OCI-LY7 (cell line): ENCODE measurements around the gene ATP6V0A1. TPM values are rescaled to one million over a fixed set of nuclear protein-coding genes. Genes with fewer than 3 reads are reported as not detected.

Experiments
- BruUV-seq: library from RNA; stranded (reverse); fragments of 400-500 nt; replicated peaks from 2 replicates; lab custom pipeline; 2021; lab: Mats Ljungman, UMichigan
- CTCF ChIA-PET: fragments of 300-600 bp; sonication (Branson Sonifier 250); formaldehyde crosslinking; loops from one replicate; lab custom pipeline; 2022; ENCODE audit warnings: antibody characterized with exemption; ENCODE audit not compliant: unreplicated experiment; lab: Charles Lee
- POLR2A ChIA-PET: fragments of 300-600 bp; sonication (Branson Sonifier 250); formaldehyde crosslinking; loops from one replicate; lab custom pipeline; 2022; ENCODE audit warnings: antibody characterized with exemption; lab: Charles Lee
- DNase-seq: peaks from one replicate; pipeline ENCODE4 v3.0.0-alpha.2; 2015; ENCODE audit warnings: low spot score
- H2AFZ ChIP-seq: fragments of 200-600 bp; sonication (generic), shearing (Covaris generic); 2 replicates; pipeline ENCODE4 v1.6.1; 2014; ENCODE audit warnings: mild to moderate bottlenecking, antibody characterized with exemption, low read length, moderate library complexity
- H3K27ac ChIP-seq: fragments of 200-600 bp; sonication (generic); 2 replicates; pipeline ENCODE4 v1.5.1; 2014; ENCODE audit warnings: mixed run types, low read depth, mild to moderate bottlenecking, moderate library complexity, low read length, inconsistent platforms; ENCODE audit not compliant: poor library complexity, severe bottlenecking
- H3K36me3 ChIP-seq: fragments of 200-600 bp; sonication (generic); 2 replicates; pipeline ENCODE4 v1.6.1; 2014; ENCODE audit warnings: mild to moderate bottlenecking, antibody characterized with exemption, low read length, moderate library complexity, mixed read lengths; ENCODE audit not compliant: insufficient read depth
- H3K4me1 ChIP-seq: fragments of 200-600 bp; sonication (generic); 2 replicates; pipeline ENCODE4 v1.5.1; 2014; ENCODE audit warnings: mild to moderate bottlenecking, low read length; ENCODE audit not compliant: insufficient read depth, poor library complexity, severe bottlenecking
- H3K4me2 ChIP-seq: fragments of 200-600 bp; sonication (generic); 2 replicates; pipeline ENCODE4 v1.6.1; 2014; ENCODE audit warnings: mild to moderate bottlenecking, low read length
- H3K4me3 ChIP-seq: fragments of 200-600 bp; sonication (generic); 2 replicates; pipeline ENCODE4 v1.5.1; 2014; ENCODE audit warnings: mild to moderate bottlenecking, low read depth, low read length; ENCODE audit not compliant: poor library complexity, severe bottlenecking
- H3K79me2 ChIP-seq: fragments of 200-600 bp; sonication (generic); 2 replicates; pipeline ENCODE4 v1.6.1; 2016; ENCODE audit warnings: low read depth, mild to moderate bottlenecking, low read length, moderate library complexity, mixed read lengths; ENCODE audit not compliant: insufficient read depth
- H3K9me2 ChIP-seq: fragments of 200-600 bp; sonication (generic); 2 replicates; pipeline ENCODE4 v1.6.1; 2016; ENCODE audit warnings: mild to moderate bottlenecking, low read length, mixed read lengths; ENCODE audit not compliant: insufficient read depth
- H3K9me3 ChIP-seq: fragments of 200-600 bp; sonication (generic); 2 replicates; pipeline ENCODE4 v1.6.1; 2014; ENCODE audit warnings: mild to moderate bottlenecking, mixed run types, low read length, mixed read lengths
- H4K20me1 ChIP-seq: fragments of 200-600 bp; sonication (generic); 2 replicates; pipeline ENCODE4 v1.6.1; 2014; ENCODE audit warnings: mild to moderate bottlenecking, antibody characterized with exemption, low read length, moderate library complexity, mixed read lengths; ENCODE audit not compliant: insufficient read depth
- CTCF ChIP-seq: fragments of 200-600 bp; sonication (generic); conservative IDR thresholded peaks from 2 replicates; pipeline ENCODE4 v1.5.1; 2014; ENCODE audit warnings: mild to moderate bottlenecking, antibody characterized with exemption, low read length, moderate library complexity, mixed read lengths
- EZH2phosphoT487 ChIP-seq: fragments of 200-600 bp; sonication (generic); IDR thresholded peaks from 2 replicates; pipeline ENCODE4 v1.6.1; 2018; ENCODE audit warnings: low read depth, borderline replicate concordance, mild to moderate bottlenecking, mixed run types, antibody characterized with exemption, low read length, moderate library complexity, mixed read lengths
- intact Hi-C: fragments of 100-400 bp; cut with micrococcal nuclease; formaldehyde crosslinking; loops from one replicate; pipeline ENCODE4 v1.10.0; 2022; ENCODE audit not compliant: unreplicated experiment
- total RNA-seq, 2 experiments: library from RNA; depleted of rRNA in 1 of 2; stranded (reverse); fragments of >200 nt in 1 of 2; shearing (Covaris generic) in 1 of 2; gene quantifications; 2 replicates each; pipeline ENCODE4 v1.2.3, GENCODE V29; 2014 to 2022

The ATP6V0A1 gene
- total RNA-seq, 2 experiments from 2014 or later = 19.8 to 46.9 TPM

- no peaks in the 10 kb centered on the region for H4K20me1 ChIP-seq
- peak overlapping the region; percentile 66 for H2AFZ ChIP-seq
- peak; percentile 37 for DNase-seq
- TSS peak; percentile 93 for BruUV-seq
- H3K9me2 ChIP-seq = no peaks in the 10 kb centered on the region
- intact Hi-C loops = loop anchor here (5.0 kb wide), 1 partner anchor 403 kb away; no protein-coding TSS in a partner anchor
- no peak for TF ChIP-seq EZH2phosphoT487
- peak overlapping the region; percentile 79 for H3K4me3 ChIP-seq
- H3K27ac ChIP-seq = peak overlapping the region; percentile 60
- peaks cover 31% of the 10 kb centered on the region for H3K4me1 ChIP-seq
- peak overlapping the region; percentile 80 for H3K4me2 ChIP-seq
- no peaks in the 10 kb centered on the region for H3K9me3 ChIP-seq
- POLR2A ChIA-PET = no interaction called here
- H3K36me3 ChIP-seq = peaks cover 9% of the 10 kb centered on the region
- peaks cover 4% of the 10 kb centered on the region; the same call in 1 of the 2 replicates for H3K79me2 ChIP-seq
- CTCF ChIA-PET = interaction anchor here (0.5 kb wide), 1 partner anchor 480 kb away, joined by 11 read pairs; no protein-coding TSS in a partner anchor
Measured at GRCh38 chr17:42535155-42536047, 76.7 kb downstream of the ATP6V0A1 start.

- H3K4me2 ChIP-seq = peak within 1 kb of the TSS; percentile 80
- H3K79me2 ChIP-seq = peaks cover 4% of the 10 kb centered on the region; the same call in 1 of the 2 replicates
- H2AFZ ChIP-seq = peak within 1 kb of the TSS; percentile 66
- no peaks in the 10 kb centered on the region for H3K9me3 ChIP-seq
- H3K27ac ChIP-seq = peak within 1 kb of the TSS; percentile 60
- no TSS peak for BruUV-seq
- peak within 1 kb of the TSS; percentile 79 for H3K4me3 ChIP-seq
- H4K20me1 ChIP-seq = no peaks in the 10 kb centered on the region
- CTCF ChIA-PET = no interaction called here
- H3K9me2 ChIP-seq = no peaks in the 10 kb centered on the region
- POLR2A ChIA-PET = no interaction called here
- intact Hi-C loops = loop anchor here (5.0 kb wide), 1 partner anchor 404 kb away; no protein-coding TSS in a partner anchor
- DNase-seq = peak; percentile 96
- H3K4me1 ChIP-seq = peaks cover 25% of the 10 kb centered on the region
- TF ChIP-seq EZH2phosphoT487 = no peak
- TF ChIP-seq CTCF = no peak
- peaks cover 9% of the 10 kb centered on the region for H3K36me3 ChIP-seq
Measured at GRCh38 chr17:42536048-42536371, 77.3 kb downstream of the ATP6V0A1 start, which contains the start of gene NAGLU. Gene NAGLU (plus strand): TSS chr17:42536241. CDS start chr17:42536273, 32 bp downstream.

GRCh38 chr17:42536372-42537155, 77.9 kb downstream of the ATP6V0A1 start:
- POLR2A ChIA-PET = interaction anchor here (0.6 kb wide), 1 partner anchor 71 kb away, joined by 6 read pairs; no protein-coding TSS in a partner anchor
- H2AFZ ChIP-seq = no peak overlapping the region

More at GRCh38 chr17:42536372-42537155, 77.9 kb downstream of the ATP6V0A1 start:
- CTCF ChIA-PET = no interaction called here
- no TSS peak for BruUV-seq
- TF ChIP-seq EZH2phosphoT487 (no peak), CTCF (no peak)
- no peaks in the 10 kb centered on the region for H3K9me3 ChIP-seq
- intact Hi-C loops = loop anchor here (5.0 kb wide), 1 partner anchor 404 kb away; no protein-coding TSS in a partner anchor
- peak overlapping the region; percentile 31 for H3K27ac ChIP-seq
- peak overlapping the region; percentile 80 for H3K4me2 ChIP-seq
- H3K4me1 ChIP-seq = peaks cover 24% of the 10 kb centered on the region
- H3K4me3 ChIP-seq = peak overlapping the region; percentile 79
- H3K79me2 ChIP-seq = peaks cover 4% of the 10 kb centered on the region; the same call in 1 of the 2 replicates
- peaks cover 9% of the 10 kb centered on the region for H3K36me3 ChIP-seq
- peak; percentile 84 for DNase-seq
- H3K9me2 ChIP-seq = no peaks in the 10 kb centered on the region
- H4K20me1 ChIP-seq = no peaks in the 10 kb centered on the region
